ENCODE measurements around the gene TRAM2.

TRAM2 gene

DNA sequence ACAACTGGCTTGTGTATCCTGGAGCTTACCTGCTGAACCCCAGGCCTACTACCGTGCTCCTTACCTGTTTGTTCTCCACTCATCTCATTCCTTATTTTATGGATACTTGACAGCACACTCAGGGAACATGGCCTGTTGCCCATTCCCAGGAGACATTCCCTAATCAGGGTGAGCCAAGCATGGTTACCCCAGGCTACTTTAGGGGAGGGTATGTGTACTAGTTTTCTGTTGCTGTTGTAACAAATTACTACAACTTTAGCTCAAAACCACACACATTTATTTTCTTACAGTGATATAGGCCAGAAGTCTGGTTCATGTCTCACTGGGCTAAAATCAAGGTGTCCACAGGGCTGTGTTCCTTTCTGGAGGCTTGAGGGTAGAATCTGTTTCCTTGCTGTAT, 15.0 kb upstream of the TRAM2 start:
- Mint-ChIP-seq H3K4me3 (no peak overlapping the region), H3K4me1 (peaks cover 73% of the 10 kb centered on the region), H3K27me3 (ENCODE audit: low read depth) (no peaks in the 10 kb centered on the region), H3K27ac (peak overlapping the region; percentile 36 to 98 (median 97)), H3K36me3 (ENCODE audit: low read depth) (no peaks in the 10 kb centered on the region), H3K9me3 (no peaks in the 10 kb centered on the region)
- TF ChIP-seq CTCF (IDR thresholded peaks at IDR 0.05; ENCODE audit: unreplicated experiment in 3 of 3) = no peak

DNA sequence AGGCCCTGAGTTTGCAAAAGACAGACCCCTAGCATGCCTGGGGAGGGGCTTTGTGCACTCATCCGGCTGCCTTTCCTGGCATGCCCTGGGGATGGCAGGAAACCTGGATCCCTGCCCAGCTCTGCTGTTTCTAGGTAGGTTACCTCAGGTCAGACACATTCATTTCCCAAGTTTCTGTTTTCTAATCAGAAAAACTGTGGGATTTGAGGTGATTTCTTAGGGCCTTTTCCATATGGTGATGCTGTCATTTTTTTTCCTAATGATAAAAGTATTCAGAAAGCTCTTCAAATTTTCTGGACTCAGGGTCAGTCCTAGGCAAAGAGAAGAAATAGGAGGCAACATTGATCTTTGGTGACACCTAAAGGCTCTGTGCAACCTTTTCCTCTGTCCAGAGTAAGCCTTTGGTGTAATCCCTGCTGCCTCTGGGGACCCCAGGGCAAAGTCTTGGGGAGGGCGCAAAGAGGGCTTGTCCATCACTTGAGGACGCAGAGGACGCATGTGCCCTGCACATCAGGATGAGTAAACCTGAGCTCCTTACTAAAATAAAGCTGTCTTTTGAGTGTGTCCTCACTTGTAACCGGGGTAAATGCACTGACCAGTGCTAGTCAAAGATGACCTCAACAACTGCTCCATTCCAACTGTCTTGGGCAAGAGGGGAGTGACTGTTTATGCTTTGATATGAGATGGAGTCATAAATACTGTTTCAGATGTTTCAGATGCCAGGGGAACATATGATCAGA, 13.5 kb upstream of the TRAM2 start:
- Mint-ChIP-seq H3K4me3 (no peak overlapping the region), H3K27me3 (ENCODE audit: low read depth) (no peaks in the 10 kb centered on the region), H3K27ac (peak overlapping the region; percentile 51 to 97 (median 69)), H3K9me3 (no peaks in the 10 kb centered on the region), H3K36me3 (ENCODE audit: low read depth) (no peaks in the 10 kb centered on the region), H3K4me1 (peaks cover 58% of the 10 kb centered on the region)
- TF ChIP-seq CTCF (IDR thresholded peaks at IDR 0.05; ENCODE audit: unreplicated experiment in 3 of 3) = no peak

DNA sequence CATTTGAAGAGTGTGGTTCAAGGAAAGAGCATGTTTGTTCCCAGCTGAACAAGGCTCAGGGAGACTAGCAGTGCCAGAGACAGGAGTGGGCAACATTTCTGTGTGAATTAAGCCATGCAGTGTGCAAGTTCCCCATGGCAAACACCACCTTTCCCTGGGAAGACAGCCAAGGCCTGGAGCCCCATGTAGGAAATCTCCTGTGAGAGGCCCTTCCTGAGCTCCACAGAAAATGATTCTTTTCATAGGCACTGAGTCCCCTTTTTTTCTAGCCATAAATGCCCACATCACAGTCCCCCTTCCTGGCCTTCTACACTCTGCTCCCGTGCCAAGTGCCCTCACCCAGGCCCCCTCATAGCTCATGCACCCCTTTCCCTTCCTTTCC, 11.8 kb upstream of the TRAM2 start:
- H3K27me3 Mint-ChIP-seq (ENCODE audit: low read depth) = no peaks in the 10 kb centered on the region
- no peaks in the 10 kb centered on the region for H3K36me3 Mint-ChIP-seq (ENCODE audit: low read depth)
- H3K4me3 Mint-ChIP-seq = peak overlapping the region in 2 of 3 experiments; percentile 1 to 8
- peaks cover 42% of the 10 kb centered on the region for H3K4me1 Mint-ChIP-seq
- TF ChIP-seq CTCF (IDR thresholded peaks at IDR 0.05; ENCODE audit: unreplicated experiment in 3 of 3) = no peak
- H3K27ac Mint-ChIP-seq = peak overlapping the region; percentile 94 to 99 (median 96)
- no peaks in the 10 kb centered on the region for H3K9me3 Mint-ChIP-seq

GRCh38 chr6:52588087-52588709, 11.3 kb upstream of the TRAM2 start:
- H3K4me1 Mint-ChIP-seq = peaks cover 36% of the 10 kb centered on the region
- no peaks in the 10 kb centered on the region for H3K36me3 Mint-ChIP-seq (ENCODE audit: low read depth)
- H3K27ac Mint-ChIP-seq = peak overlapping the region; percentile 94 to 99 (median 96)
- TF ChIP-seq CTCF (IDR thresholded peaks at IDR 0.05; ENCODE audit: unreplicated experiment in 3 of 3) = no peak
- no peaks in the 10 kb centered on the region for H3K27me3 Mint-ChIP-seq (ENCODE audit: low read depth)
- H3K9me3 Mint-ChIP-seq = no peaks in the 10 kb centered on the region
- H3K4me3 Mint-ChIP-seq = no peak overlapping the region

DNA sequence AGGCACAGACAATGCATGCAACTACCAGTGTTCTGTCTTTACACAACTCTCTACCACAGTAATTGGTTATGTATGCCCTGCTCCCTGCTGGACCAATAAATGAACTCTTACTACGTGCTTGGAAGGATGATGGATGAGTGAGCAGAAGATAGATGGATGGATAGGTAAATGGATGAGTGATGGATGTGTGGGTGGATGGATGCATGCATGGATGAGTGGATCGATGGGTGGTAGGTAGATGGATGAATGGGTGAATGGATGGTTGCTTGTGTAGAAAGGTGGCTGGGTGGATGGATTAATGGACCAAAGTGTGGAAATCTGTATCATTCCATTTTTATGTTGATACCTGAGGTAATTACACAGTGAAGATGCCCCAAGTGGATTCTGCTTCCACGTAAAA, 10.1 kb upstream of the TRAM2 start:
- Mint-ChIP-seq H3K36me3 (ENCODE audit: low read depth) (peaks cover 9% of the 10 kb centered on the region), H3K4me1 (peaks cover 26% of the 10 kb centered on the region), H3K9me3 (no peaks in the 10 kb centered on the region), H3K4me3 (no peak overlapping the region), H3K27ac (peak overlapping the region in 2 of 3 experiments; percentile 47 to 61), H3K27me3 (ENCODE audit: low read depth) (no peaks in the 10 kb centered on the region)
- TF ChIP-seq CTCF (IDR thresholded peaks at IDR 0.05; ENCODE audit: unreplicated experiment in 3 of 3) = no peak

GRCh38 chr6:52584203-52584602, 7.3 kb upstream of the TRAM2 start:
- peaks cover 26% of the 10 kb centered on the region for H3K36me3 Mint-ChIP-seq (ENCODE audit: low read depth)
- no peak overlapping the region for H3K27ac Mint-ChIP-seq
- TF ChIP-seq CTCF (IDR thresholded peaks at IDR 0.05; ENCODE audit: unreplicated experiment in 3 of 3) = no peak
- H3K27me3 Mint-ChIP-seq (ENCODE audit: low read depth) = no peaks in the 10 kb centered on the region
- no peaks in the 10 kb centered on the region for H3K9me3 Mint-ChIP-seq
- H3K4me3 Mint-ChIP-seq = no peak overlapping the region
- peaks cover 16% of the 10 kb centered on the region for H3K4me1 Mint-ChIP-seq
